Heart left ventricle (tissue), 13 donors: Measurements from ENCODE around the gene PAQR5.

Experiments used
- POLR2A ChIP-seq, 2 donors: fragments of 450-650 bp; IDR thresholded peaks; one replicate each; pipeline ENCODE4 v1.6.1; 2017; ENCODE audit warnings: antibody characterized with exemption in 2 of 2, mild to moderate bottlenecking in 2 of 2, moderate library complexity in 2 of 2
- TF ChIP-seq, protein P1 (sequence below), 12 donors: fragments of 200-600 bp; sonication (generic) in 4 of 12; IDR thresholded peaks; one replicate each; pipeline versions ENCODE4 v1.5.0 to v1.8.0; 2018 to 2022; ENCODE audit warnings: antibody characterized with exemption in 12 of 12, mild to moderate bottlenecking in 5 of 12
- donor health status: ischemic (EF 13 %, LVEDD 7.1; RV severe dilation, severe dysfunction).
- donor health status: DM: no; HTN: yes; CAD: no.
- donor health status: DM: no; HTN: no; CAD: no.
- donor health status: ischemic (EF 25% LVEDD 6.9; RV normal size, moderate dysfunction).
- donor health status: ischemic (EF 25% LVEDD 5.7; RV mildly dilated, moderate dysfunction).
- donor health status: ischemic (EF 35%, LVEDD 5.7; RV mildly dilated, moderate dysfunction).
- donor health status: nonischemic (EF 11% LVEDD 7.7; RV severe dilation, severe dysfunction).
- donor health status: DM: yes; HTN: yes; CAD: no.
- donor health status: PGD.
- donor health status: ischemic (EF 29% LVEDD 5.4; RV normal size, mild dysfunction).
- donor health status: nonischemic (EF 23%, LVEDD 6.1; RV moderate dilation, normal function).

DNA sequence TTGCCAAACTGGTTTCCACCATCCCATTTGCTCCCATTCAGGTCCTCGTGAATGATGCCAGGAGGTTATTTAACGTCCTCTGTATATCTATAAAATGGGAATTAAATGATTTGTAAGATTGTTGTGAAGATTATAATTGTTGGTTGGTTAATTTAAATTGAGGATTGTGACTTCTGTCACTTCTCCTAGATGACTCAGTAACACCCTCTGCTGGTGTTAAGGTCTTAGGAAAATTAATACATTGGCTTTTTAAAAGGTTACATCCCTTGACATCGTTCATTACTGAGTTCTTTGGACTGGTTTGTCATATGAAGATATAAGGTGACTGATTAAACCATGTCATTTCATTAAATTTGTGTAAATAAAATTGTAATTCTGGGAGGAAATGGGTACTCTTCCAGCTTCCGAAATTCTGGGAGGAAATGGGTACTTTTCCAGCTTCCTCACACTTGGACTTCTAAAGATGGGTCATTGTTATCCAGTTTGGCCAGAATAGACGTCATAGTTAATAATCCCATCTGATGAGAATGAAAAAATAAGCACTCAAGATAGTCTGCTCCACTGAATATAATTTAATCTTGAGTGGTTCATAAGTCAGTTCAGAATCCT lies 33.3 kb upstream of the PAQR5 start:
- TF ChIP-seq, protein P1, sequence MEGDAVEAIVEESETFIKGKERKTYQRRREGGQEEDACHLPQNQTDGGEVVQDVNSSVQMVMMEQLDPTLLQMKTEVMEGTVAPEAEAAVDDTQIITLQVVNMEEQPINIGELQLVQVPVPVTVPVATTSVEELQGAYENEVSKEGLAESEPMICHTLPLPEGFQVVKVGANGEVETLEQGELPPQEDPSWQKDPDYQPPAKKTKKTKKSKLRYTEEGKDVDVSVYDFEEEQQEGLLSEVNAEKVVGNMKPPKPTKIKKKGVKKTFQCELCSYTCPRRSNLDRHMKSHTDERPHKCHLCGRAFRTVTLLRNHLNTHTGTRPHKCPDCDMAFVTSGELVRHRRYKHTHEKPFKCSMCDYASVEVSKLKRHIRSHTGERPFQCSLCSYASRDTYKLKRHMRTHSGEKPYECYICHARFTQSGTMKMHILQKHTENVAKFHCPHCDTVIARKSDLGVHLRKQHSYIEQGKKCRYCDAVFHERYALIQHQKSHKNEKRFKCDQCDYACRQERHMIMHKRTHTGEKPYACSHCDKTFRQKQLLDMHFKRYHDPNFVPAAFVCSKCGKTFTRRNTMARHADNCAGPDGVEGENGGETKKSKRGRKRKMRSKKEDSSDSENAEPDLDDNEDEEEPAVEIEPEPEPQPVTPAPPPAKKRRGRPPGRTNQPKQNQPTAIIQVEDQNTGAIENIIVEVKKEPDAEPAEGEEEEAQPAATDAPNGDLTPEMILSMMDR (IDR thresholded peaks at IDR 0.05) = peak; percentile 47 to 75 (median 65)
- TF ChIP-seq POLR2A (IDR thresholded peaks at IDR 0.05) = no peak
